GM21723 (cell line): Measurements from ENCODE around the gene FXN.
"Not testable (repeated sequence)": the region's sequence is repeated elsewhere in the genome, so short reads cannot be mapped to it uniquely, and the experiment has no call there.

Experiments
- ATAC-seq: cut with Tn5 transposase; IDR thresholded peaks from one replicate; pipeline ENCODE4 v1.9.1; 2021; ENCODE audit warnings: mild to moderate bottlenecking, moderate library complexity; ENCODE audit not compliant: unreplicated experiment

FXN gene

DNA sequence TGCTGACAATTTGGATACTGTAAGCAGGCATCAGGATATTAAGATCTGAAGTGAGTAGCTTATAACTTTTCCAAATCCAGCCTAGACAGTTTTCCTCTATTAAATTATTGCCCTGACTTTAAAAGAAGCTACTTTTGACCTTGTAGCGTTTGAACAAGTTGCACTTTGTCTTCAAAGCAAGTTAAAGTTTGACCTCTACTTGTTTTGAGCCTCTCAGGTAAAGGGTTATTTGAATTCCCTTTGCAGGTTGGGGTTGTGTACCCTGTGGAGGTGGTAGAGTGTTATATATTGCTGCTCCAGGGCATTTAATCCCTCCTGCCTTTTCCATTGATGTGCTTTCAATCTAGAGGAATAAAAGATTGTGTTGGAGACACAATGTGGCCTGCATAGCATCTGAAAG is 30.1 kb downstream of the FXN start:
- ATAC-seq, result no peak

DNA sequence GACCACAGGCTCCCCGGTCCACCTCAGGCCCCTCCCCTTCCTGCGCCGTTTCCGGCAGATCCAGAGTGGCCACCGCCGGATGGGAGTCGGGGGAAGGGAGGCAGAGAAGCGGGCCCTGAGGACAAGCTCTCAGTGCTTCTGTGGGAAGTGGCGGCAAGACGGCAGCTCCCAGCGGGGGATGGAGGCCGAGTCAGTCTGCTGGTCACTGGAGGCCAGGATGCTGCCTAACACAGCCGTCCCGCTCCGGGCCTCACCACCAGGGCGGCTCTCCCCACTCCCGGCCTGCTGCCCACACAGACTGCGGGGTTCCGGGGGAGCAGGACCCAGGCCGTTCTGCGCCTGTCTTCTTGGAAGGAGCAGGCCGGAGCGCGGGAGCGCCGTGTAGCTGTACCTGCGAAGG is 31.4 kb downstream of the FXN start:
- no peak for ATAC-seq

DNA sequence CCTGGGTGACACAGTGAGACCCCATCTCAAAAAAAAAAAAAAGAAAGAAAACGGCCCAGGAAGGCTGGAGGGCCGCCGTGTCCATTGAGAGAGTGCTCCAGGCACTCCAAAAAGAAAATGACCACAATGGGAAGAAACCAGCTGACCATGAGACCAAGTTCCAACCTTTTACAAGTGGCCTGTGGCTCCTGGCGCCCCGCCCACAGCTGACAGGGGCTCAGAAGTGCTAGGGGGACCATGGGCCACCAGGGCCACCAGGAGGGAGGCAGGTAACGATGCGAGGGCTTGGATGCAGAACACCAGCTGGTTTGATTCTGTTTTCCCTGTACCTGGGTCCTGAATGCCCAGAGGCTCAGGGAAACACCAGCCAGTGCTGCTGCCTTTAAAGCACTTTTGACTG is 34.6 kb downstream of the FXN start:
- ATAC-seq, result no peak

DNA sequence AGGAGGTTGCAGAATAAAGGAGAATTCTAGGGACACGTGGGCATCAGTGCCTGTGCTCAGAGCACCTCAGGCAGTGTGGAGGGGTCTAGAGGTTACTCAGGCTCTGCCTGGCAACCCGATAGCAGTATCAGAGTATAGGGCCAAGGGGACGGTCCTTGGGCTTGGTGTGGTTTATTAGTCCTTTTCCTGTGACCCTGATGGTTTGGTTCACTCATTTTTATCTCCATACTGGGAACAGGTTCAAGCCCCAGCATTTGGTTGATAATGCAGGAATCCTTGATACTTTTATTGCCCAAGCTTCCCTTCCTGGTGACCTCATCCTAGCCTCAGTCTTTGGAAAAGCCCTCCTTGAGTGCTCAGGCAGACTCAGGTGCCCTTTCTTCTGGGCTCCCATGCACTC is 35.5 kb downstream of the FXN start:
- ATAC-seq, result no peak

DNA sequence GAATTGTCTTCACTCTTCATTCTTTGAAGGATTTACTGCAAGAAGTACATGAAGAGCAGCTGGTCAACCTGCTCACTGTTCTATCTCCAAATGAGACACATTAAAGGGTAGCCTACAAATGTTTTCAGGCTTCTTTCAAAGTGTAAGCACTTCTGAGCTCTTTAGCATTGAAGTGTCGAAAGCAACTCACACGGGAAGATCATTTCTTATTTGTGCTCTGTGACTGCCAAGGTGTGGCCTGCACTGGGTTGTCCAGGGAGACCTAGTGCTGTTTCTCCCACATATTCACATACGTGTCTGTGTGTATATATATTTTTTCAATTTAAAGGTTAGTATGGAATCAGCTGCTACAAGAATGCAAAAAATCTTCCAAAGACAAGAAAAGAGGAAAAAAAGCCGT is 37.6 kb downstream of the FXN start:
- no peak for ATAC-seq

DNA sequence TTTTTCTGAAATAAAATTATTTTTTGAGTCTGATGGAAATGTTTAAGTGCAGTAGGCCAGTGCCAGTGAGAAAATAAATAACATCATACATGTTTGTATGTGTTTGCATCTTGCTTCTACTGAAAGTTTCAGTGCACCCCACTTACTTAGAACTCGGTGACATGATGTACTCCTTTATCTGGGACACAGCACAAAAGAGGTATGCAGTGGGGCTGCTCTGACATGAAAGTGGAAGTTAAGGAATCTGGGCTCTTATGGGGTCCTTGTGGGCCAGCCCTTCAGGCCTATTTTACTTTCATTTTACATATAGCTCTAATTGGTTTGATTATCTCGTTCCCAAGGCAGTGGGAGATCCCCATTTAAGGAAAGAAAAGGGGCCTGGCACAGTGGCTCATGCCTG is 39.2 kb downstream of the FXN start:
- no peak for ATAC-seq

DNA sequence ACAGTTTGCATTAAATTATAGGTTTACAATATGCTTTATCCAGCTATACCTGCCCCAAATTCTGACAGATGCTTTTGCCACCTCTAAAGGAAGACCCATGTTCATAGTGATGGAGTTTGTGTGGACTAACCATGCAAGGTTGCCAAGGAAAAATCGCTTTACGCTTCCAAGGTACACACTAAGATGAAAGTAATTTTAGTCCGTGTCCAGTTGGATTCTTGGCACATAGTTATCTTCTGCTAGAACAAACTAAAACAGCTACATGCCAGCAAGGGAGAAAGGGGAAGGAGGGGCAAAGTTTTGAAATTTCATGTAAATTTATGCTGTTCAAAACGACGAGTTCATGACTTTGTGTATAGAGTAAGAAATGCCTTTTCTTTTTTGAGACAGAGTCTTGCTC is 41.0 kb downstream of the FXN start:
- ATAC-seq, result no peak

DNA sequence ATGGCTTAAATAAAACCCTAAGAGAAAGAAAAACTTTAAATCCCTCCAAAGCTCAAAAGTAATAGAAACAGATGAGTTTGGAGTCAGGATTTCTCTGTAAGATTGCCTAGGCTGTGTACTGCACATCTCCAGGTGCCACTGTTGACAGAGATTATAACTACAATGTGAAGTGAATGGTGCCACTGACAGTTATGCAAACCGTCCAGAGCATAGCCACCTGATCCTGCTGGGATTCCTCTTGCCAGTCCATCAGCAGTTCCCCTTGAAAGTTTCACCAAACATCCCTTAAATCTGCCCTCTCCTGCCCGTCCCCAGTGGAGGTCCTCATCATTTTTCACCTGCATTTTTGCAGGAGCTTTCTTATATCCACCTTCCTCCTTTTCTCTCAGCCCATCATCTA is 42.5 kb downstream of the FXN start:
- ATAC-seq, result no peak

DNA sequence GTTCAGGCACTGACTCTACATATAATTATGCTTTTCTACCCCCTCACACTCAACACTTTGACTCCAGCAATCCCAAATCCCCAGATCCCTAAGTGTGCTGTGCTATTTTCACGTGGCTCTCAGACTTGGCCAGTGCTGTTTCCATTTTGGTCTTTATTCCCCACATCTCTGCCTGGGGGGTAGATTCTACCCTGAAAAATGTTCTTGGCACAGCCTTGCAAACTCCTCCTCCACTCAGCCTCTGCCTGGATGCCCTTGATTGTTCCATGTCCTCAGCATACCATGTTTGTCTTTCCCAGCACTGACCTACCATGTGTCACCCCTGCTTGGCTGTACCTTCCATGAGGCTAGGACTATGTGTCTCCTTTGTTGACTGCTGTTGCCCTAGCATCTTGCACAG is 43.0 kb downstream of the FXN start:
- no peak for ATAC-seq

DNA sequence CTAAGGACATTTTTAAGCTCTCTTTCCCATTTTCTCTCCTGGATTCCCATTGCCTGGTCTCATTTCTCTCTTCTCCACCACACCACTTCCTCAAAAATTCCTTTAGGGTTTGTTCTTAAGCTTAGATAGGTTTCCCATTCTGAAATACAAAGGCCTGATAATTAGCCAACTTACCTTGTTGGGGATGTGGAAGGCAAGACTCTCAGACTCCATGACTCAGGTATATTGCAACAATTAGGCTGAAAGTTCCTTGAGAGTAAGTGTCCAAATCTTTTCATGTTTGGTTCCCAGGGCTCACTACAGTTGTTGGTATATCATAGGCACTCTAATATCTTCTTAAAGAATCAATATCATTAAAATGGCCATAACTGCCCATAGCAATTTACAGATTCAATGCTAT is 43.6 kb downstream of the FXN start:
- no peak for ATAC-seq

DNA sequence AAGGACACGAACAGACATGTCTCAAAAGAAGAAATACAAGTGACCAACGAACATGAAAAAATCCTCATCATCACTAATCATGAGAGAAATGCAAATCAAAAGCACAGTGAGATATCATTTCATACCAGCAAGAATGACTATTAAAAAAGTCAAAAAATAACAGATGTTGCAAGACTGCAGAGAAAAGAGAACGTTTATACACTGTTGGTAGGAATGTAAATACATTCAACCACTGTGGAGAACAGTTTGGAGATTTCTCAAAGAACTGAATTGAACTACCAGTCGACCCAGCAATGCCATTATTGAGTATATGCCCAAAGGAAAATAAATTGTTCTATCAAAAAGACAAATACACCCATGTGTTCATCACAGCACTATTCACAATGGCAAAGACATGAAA is 45.7 kb downstream of the FXN start:
- no peak for ATAC-seq

DNA sequence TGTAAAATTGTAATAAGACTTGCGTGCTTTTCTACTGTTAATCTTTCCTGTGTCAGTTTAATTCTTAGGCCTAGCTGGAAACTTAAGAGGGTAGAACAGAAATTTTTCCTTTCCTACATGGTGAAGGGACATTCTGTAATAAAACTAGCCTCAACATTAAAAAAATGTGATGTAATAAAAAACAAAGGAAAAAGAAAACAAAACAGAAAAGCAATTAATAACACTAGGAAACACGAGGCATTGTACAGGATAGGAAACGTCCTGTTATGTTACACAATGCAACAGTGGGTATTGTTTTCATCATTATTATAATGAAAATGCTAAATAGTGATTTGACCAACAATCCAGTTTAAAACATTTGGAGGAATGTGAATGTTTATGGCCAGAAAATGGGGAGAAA is 47.8 kb downstream of the FXN start:
- ATAC-seq, result no peak

DNA sequence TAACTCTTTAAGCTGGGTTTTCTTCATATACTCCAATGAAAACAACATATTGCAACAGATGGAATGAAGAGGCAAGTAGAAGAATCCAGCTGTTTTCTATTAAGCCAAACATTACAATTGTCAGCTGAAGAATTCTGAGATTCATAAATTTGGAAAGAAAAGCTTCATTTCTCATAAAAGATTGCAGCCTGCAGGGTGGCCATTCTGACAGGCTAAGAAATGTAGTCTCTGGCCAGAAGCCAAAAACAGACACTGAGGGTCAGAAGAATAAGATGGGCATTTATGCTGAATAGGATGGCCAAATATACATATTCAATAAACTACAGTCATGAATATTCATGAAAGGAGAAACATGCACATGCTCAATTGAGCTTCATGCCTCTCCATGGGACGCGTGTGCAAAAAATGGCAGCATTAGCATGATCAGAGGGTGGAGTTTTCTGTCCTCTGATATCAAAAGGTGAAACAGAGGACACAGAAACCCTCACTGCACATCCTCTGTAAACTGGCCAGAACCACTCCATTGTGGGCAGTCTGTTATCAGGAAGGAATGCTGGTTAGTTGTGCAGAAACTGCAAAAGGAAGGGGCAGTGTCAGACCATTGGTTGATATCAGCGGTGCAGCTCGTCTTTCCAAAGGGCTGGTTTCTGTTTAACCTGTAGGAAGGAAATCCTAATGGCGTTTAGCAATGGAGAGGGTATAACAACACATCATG is 50.2 kb downstream of the FXN start:
- ATAC-seq, result no peak

DNA sequence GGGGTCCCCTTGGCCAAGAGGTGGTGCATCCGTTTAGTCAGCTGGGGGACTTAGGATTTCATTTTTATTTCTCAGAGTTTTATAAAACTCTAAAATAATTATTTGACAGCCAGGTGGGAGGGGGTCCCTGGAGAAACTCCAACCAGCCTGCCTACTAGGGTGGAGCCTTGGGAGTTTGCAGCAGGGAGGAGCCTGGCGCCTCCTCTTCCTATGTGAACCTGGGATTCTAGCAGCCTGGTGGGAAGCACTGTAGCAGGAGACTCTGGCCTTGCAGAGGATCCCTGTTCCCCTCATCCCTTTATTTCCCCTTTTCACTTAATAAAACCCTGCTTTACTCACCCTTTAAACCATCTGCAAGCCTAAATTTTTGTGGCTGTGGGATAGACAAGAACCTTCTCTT is 50.8 kb downstream of the FXN start:
- no peak for ATAC-seq

DNA sequence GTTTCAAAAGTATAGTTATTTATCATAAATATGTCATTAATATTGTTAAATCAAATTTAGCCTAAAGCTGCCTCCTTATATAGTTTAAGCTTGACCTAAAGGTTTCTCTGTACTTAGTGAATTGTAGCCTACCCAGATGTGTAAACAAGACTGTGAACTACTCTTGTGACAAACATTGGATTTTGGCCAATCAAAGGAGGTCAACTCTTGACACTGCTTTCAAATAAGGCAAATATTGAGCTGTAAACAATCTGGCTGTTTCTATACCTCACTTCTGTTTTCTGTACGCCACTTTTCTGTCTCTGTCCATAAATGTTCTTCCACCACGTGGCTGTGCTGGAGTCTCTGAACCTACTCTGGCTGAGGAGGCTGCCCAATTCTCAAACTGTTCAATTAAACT is 51.2 kb downstream of the FXN start:
- ATAC-seq, result no peak

DNA sequence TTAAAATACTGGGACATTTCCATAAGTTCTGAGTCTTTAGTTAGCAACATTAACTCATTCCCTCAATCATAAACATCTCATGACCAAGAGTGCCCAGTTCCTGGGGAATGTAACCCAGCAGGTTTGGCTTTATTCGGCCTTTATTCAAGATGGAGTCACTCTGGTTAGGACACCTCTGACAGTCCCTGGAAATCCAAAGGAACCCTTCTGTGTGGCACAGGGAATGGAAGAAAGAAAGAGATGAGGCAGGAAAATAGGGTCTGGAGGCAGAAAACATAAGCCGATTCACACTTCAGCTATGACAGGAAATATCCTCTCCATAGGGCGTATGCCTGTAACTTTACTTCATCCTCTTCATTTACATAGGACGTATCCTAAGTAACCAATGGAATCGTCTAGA is 53.5 kb downstream of the FXN start:
- ATAC-seq, result no peak

DNA sequence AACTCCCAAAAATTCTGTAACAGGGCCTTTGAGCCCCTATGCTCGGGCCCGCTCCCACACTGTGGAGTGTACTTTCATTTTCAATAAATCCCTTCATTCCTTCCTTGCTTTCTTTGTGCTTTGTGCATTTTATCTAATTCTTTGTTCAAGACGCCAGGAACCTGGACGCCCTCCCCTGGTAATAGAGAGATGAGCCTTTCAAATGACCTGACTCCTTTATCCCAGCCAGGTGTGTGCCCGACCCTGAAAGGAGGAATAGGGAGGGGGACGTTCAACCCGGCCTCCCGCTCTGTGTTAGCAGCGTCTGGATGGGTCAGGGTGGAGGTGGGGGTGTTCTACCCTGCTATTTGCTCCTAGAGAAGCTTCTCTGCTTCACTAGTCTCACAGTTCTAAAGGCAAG is 53.9 kb downstream of the FXN start:
- ATAC-seq, result no peak

DNA sequence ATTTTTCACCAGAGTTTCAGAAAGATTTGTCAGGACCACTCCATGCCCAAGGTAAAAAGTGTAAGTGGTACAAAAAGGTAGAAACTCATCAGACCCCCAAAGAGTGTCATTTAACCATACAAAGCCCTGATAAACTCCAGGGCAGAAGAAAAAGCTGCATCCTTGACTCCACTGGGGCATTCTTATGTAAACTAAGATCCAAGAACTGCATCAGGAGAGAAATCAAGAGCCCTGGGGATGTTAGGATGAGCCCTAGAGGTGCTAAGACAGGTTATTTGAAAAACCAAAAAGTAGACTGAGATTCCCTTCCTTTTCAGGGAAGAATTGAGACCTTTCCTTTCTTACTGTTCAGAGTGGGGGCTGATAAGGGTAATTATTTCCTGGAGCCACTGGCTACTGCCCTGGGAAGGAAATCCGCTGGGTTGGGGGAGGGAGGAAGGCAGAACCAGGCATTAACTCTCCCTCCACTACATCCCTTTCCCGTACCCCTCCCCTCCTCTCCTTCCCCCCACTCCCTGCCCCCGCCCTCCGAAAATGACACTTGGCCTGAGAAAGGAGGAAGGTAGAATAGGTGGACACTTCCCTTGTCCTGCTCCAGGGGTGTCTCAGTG is 54.7 kb downstream of the FXN start:
- no peak for ATAC-seq

DNA sequence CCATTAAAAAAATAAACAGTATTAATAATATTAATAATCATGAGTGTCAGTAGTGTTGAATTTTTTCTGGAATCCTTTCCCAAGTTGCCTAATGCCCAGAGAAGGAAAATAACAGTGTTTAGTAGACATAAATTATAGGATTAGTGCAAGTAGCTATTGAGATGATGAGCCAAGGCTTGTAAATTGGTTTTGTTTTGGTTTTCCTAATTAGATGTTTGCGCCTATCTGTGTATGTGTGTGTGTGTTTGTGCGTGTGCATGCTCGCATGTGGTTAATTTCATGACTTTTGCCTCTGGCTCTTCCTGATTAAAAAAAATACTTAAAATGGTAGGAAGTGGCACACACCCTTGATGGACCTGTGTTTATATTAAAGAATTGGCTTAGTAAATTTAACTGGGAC is 55.4 kb downstream of the FXN start:
- no peak for ATAC-seq

DNA sequence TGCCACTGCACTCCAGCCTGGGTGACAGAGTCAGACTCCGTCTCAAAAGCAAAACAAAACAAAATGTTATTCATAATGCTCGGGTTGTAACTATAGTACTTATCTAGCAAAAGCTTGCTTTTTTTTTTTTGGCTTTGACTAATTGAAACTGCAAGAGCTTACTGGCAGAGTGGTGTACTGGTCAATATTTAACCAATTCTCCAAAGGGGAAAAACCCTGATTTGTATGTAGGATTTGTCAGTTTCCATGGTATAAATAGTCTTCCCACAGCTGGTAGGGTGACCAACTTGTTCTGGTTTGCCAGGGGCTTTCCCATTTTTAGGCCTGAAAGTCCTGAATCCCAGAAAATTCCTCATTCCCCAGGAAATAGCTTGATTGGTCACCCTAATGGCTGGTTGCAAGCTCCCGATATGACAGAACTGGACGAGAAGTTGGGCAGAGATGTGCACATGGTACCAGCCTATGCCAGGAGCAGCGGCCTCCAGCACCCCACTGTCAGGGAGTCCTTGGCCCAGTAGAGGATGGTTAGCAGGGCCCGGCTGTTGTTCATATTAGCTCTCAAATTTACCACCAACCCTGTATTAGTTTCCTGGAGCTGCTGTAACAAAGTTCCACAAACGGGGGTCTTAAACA is 58.0 kb downstream of the FXN start:
- no peak for ATAC-seq

DNA sequence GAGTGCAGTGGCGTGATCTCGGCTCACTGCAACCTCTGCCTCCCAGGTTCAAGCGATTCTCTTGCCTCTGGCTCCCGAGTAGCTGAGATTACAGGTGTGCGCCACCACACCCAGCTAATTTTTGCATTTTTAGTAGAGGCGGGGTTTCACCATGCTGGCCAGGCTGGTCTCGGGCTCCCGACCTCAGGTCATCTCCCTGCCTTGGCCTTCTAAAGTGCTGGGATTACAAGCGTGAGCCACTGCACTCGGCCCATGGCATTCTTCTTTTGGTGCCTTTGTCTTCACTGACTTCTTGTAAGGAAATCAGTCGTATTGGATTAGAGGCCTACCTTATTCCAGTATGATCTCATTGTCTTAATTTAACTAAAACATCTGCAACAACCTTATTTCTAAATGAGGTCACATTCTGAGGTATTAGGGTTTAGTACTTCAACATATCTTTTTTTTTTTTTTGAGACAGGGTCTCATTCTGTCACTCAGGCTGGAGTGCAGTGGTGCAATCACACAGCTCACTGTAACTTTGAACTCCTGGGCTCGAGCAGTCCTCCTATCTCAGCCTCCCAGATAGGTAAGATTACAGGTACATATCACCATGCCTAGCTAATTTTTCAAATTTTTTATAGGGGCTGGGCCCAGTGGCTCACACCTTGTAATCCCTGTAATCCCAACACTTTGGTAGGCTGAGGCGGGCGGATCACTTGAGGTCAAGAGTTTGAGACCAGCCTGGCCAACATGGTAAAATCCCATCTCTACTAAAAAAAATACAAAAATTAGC is 59.0 kb downstream of the FXN start:
- not testable (repeated sequence) for ATAC-seq

DNA sequence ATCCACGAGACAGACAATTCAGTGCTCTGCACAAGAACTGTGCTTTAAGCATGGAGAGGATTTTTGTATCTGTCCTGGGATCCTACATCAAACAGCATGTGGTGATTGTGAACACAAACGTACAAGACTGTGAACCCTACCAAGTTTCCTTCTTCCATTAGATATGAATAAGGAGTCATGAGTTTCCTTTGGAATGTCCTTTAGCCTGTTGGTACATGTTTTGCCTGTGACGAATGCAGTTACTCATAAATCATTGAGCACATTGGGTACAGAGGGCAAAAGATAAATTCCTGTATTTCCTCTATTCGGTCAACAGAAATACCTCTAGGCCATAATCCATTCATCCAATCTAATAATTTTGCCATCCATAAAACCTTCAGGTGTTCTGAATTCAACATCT is 61.5 kb downstream of the FXN start:
- no peak for ATAC-seq
